Breast epithelium (tissue), 3 donors: ENCODE data around the gene PELI2.

Source experiments
- POLR2A ChIP-seq: fragments of 450-650 bp; IDR thresholded peaks from one replicate; pipeline ENCODE4 v1.6.1; 2016; ENCODE audit warnings: antibody characterized with exemption, mild to moderate bottlenecking, moderate library complexity
- TF ChIP-seq, protein P1 (sequence below), 3 donors: fragments of 450-650 bp; IDR thresholded peaks; one replicate each; pipeline ENCODE4 v1.5.1; 2016 to 2017; ENCODE audit warnings: antibody characterized with exemption in 3 of 3, mild to moderate bottlenecking in 3 of 3, moderate library complexity in 3 of 3

DNA sequence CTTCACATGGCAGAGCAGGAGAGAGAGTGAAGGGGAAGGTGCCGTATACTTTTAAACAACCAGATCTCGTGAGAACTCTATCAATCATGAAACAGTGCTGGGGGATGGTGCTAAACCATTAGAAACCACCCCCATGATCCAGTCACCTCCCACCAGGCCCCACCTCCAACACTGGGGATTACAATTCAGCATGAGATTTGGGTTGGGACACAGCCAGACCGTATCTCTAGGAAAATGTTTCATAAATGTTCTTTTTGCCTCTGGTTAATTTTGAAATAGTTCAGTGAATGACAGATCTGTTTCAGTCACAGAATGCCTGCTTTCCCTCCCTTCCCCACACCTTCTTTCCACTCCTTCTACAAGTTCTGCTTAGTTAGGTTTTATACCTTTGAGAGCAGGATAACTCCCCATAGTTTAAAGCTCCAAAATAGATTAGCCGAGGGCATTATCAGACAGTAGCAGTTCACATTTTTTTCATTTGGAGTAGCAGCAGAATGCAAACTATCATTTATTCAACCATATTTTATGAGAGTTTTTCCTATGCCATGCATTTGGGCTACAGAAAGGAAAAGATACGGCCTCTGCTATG, 27.1 kb downstream of the PELI2 start:
- TF ChIP-seq, protein P1, sequence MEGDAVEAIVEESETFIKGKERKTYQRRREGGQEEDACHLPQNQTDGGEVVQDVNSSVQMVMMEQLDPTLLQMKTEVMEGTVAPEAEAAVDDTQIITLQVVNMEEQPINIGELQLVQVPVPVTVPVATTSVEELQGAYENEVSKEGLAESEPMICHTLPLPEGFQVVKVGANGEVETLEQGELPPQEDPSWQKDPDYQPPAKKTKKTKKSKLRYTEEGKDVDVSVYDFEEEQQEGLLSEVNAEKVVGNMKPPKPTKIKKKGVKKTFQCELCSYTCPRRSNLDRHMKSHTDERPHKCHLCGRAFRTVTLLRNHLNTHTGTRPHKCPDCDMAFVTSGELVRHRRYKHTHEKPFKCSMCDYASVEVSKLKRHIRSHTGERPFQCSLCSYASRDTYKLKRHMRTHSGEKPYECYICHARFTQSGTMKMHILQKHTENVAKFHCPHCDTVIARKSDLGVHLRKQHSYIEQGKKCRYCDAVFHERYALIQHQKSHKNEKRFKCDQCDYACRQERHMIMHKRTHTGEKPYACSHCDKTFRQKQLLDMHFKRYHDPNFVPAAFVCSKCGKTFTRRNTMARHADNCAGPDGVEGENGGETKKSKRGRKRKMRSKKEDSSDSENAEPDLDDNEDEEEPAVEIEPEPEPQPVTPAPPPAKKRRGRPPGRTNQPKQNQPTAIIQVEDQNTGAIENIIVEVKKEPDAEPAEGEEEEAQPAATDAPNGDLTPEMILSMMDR (IDR thresholded peaks at IDR 0.05) = no peak
- TF ChIP-seq POLR2A = no peak
